Measurements from ENCODE around the gene DSTYK. TPM values are rescaled to one million over a fixed set of nuclear protein-coding genes. Genes with fewer than 3 reads are reported as not detected.

The DSTYK gene
- total RNA-seq, 4 donors from 2014 or later = 15.1 to 18.7 (median 16.2) TPM

DNA sequence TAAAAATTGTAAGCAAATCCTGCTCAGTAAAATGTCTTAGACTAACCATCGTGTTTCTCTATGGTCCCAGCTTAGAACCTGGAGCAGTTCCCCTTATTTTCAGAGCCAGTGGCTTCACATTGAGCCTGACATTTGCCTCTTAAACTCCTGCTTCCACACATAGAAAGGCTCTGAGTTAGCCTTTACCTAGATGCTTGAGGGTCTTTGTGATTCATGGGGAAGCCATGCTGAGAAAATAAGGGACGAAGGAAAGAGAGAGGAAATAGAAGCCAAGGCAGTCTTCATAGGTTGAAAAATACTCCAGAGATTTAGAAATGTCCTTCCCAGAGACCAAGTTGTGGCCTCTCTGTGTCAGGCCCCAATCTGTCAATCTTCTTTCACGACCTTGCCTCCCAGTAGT, 73.6 kb downstream of the DSTYK start:
- Histone ChIP-seq H3K36me3 (no peaks in the 10 kb centered on the region), H3K27me3 (no peaks in the 10 kb centered on the region), H3K4me3 (no peak overlapping the region), H3K27ac (no peak overlapping the region), H3K9me3 (no peaks in the 10 kb centered on the region), H3K4me1 (peaks cover 0 to 10% (median 3%) of the 10 kb centered on the region in 3 donors)
- TF ChIP-seq POLR2AphosphoS5 (IDR thresholded peaks at IDR 0.05) (no peak), POLR2A (IDR thresholded peaks at IDR 0.05) (no peak), EP300 (IDR thresholded peaks at IDR 0.05) (no peak)
- TF ChIP-seq, protein P1, sequence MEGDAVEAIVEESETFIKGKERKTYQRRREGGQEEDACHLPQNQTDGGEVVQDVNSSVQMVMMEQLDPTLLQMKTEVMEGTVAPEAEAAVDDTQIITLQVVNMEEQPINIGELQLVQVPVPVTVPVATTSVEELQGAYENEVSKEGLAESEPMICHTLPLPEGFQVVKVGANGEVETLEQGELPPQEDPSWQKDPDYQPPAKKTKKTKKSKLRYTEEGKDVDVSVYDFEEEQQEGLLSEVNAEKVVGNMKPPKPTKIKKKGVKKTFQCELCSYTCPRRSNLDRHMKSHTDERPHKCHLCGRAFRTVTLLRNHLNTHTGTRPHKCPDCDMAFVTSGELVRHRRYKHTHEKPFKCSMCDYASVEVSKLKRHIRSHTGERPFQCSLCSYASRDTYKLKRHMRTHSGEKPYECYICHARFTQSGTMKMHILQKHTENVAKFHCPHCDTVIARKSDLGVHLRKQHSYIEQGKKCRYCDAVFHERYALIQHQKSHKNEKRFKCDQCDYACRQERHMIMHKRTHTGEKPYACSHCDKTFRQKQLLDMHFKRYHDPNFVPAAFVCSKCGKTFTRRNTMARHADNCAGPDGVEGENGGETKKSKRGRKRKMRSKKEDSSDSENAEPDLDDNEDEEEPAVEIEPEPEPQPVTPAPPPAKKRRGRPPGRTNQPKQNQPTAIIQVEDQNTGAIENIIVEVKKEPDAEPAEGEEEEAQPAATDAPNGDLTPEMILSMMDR (IDR thresholded peaks at IDR 0.05) = no peak
- WGBS, 2 donors (ENCODE audit: low coverage in 1 of 2) = 63 to 68% methylated on average over 3 of the region's 3 CpGs
- ATAC-seq = no peak

DNA sequence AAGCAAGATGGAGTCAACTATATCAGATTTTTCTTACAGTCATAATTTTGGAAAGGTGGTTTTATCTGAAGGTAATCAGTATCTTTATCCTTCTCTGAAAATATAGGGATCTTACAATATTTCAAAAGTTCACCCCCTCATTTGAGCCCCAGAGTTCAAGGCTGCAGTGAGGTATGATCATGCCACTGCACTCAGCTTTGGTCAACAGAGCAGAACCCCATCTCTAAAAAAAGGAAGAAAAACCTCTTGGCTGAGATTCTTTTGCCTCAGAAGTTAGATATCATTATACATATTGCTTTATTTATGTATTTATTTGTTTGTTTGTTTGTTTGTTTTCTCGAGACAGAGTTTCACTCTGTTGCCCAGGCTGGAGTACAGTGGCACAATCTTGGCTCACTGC, 78.2 kb downstream of the DSTYK start:
- Histone ChIP-seq H3K4me3 (no peak overlapping the region), H3K27ac (no peak overlapping the region), H3K27me3 (peaks cover 3% of the 10 kb centered on the region), H3K36me3 (no peaks in the 10 kb centered on the region), H3K9me3 (no peaks in the 10 kb centered on the region), H3K4me1 (no peaks in the 10 kb centered on the region)
- no peak for ATAC-seq
- WGBS, 2 donors (ENCODE audit: low coverage in 1 of 2) = 55% methylated on average over 1 of the region's 1 CpG; no CpG with 5 or more reads in 1 of the 2 donors
- TF ChIP-seq POLR2A (IDR thresholded peaks at IDR 0.05) (no peak), POLR2AphosphoS5 (IDR thresholded peaks at IDR 0.05) (no peak)

DNA sequence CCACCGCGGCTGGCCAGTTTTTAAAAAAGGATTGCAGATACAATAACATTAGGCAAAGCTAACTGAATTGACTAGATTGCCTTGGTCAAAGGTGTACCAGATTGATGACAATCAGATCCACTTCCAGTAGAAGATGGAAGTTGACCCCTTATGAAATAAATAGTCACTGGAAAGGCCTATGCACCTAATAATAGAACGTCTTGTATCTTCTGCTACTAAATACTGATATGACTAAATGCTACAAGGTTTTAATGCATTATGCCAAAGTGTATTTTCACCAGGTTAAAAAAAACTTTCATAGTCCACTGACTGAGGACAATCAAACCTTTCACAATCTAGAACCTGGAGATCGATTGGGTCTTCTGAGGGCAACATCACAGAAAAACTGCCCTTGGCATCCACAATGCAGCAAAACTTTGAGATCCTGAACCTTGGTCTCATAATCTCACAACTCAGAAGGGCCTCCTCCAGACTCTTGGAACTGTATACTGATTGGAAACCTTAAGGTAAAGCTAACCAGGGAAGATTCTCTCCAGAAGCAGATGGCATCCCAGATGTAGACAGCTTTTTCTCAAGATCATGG, 82.0 kb downstream of the DSTYK start:
- Histone ChIP-seq H3K27ac (no peak overlapping the region), H3K36me3 (no peaks in the 10 kb centered on the region), H3K9me3 (no peaks in the 10 kb centered on the region), H3K27me3 (peaks cover 3% of the 10 kb centered on the region), H3K4me3 (no peak overlapping the region), H3K4me1 (no peaks in the 10 kb centered on the region)
- TF ChIP-seq POLR2AphosphoS5 (IDR thresholded peaks at IDR 0.05) (no peak), EP300 (IDR thresholded peaks at IDR 0.05) (no peak), POLR2A (IDR thresholded peaks at IDR 0.05) (no peak)
- TF ChIP-seq, protein P1 (IDR thresholded peaks at IDR 0.05) = no peak
- 53 to 57% methylated on average over 2 of the region's 4 CpGs for WGBS, 2 donors (ENCODE audit: low coverage in 1 of 2)
- no peak for ATAC-seq

DNA sequence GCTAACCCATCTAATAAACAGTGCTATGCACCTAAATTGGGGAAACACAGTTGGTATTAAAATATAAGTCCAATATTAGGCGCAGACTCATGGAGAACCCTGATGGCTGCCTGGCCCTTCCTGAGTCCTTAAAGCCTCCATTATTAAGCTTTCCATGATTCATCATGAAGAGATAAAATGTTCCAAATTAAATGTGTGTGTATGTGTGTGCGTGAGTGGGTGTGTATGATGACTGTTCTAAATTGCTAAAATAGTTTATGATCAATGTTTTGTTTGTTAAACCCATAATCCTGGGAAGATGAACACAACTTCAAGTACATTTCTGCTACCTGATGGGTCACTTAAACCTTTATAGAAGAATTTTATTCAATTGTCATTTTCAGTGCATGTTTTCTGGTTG, 83.5 kb downstream of the DSTYK start:
- WGBS, 2 donors (ENCODE audit: low coverage in 1 of 2) = 81 to 100% methylated on average over 2 of the region's 2 CpGs
- no peaks in the 10 kb centered on the region for H3K9me3 ChIP-seq
- H3K27ac ChIP-seq = no peak overlapping the region
- H3K27me3 ChIP-seq = peaks cover 3% of the 10 kb centered on the region
- H3K4me3 ChIP-seq = no peak overlapping the region
- no peak for TF ChIP-seq POLR2A (IDR thresholded peaks at IDR 0.05)
- TF ChIP-seq POLR2AphosphoS5 (IDR thresholded peaks at IDR 0.05) = no peak
- TF ChIP-seq, protein P1 (IDR thresholded peaks at IDR 0.05) = no peak
- TF ChIP-seq EP300 (IDR thresholded peaks at IDR 0.05) = no peak
- peaks cover 0 to 1% (median 0%) of the 10 kb centered on the region in 3 donors for H3K4me1 ChIP-seq
- no peaks in the 10 kb centered on the region for H3K36me3 ChIP-seq
- no peak for ATAC-seq

DNA sequence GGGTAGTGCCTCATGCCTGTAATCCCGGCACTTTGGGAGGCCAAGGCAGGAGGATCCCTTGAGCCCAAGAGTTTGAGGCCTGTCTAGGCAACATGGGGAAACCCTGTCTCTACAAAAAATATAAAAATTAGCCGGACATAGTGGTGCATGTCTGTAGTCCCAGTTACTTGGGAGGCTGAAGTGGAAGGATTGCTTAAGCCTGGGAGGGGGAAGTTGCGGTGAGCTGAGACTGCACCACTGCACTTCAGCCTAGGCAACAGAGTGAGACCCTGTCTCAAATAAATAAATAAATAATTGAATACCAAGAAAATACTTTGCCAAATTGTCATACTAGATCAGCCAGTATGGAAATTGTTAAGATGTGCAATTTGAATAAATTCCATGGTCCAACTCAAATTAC, 83.9 kb downstream of the DSTYK start:
- Histone ChIP-seq H3K4me1 (peaks cover 0 to 5% (median 4%) of the 10 kb centered on the region in 3 donors), H3K36me3 (no peaks in the 10 kb centered on the region), H3K9me3 (no peaks in the 10 kb centered on the region), H3K4me3 (no peak overlapping the region), H3K27ac (no peak overlapping the region), H3K27me3 (peaks cover 3% of the 10 kb centered on the region)
- WGBS, 2 donors (ENCODE audit: low coverage in 1 of 2) = 89% methylated on average over 3 of the region's 3 CpGs
- no peak for TF ChIP-seq EP300 (IDR thresholded peaks at IDR 0.05)
- TF ChIP-seq POLR2AphosphoS5 (IDR thresholded peaks at IDR 0.05) = no peak
- no peak for ATAC-seq

DNA sequence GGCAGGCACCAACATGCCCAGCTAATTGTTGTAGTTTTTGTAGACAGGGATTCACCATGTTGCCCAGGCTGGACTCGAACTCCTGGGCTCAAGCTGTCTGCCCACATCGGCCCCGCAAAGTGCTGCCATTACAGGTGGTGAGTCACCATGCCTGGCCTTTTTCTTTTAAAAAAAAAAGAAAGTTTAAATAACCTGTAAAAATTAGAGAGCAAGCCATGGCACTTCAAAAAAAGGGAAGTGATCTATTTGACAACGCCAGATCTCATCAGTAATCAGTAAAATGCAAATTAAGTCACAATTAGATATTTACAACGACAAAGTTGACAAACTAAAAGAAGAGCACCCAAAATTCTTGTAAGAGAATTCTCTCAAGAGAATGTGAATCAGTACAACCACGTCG, 86.8 kb downstream of the DSTYK start:
- Histone ChIP-seq H3K27me3 (no peaks in the 10 kb centered on the region), H3K9me3 (no peaks in the 10 kb centered on the region), H3K36me3 (no peaks in the 10 kb centered on the region), H3K4me3 (no peak overlapping the region), H3K4me1 (peaks cover 14 to 24% (median 15%) of the 10 kb centered on the region in 3 donors), H3K27ac (no peak overlapping the region)
- no peak for ATAC-seq
- TF ChIP-seq, protein P1 (IDR thresholded peaks at IDR 0.05) = no peak
- TF ChIP-seq POLR2AphosphoS5 (IDR thresholded peaks at IDR 0.05) (no peak), EP300 (IDR thresholded peaks at IDR 0.05) (no peak), POLR2A (IDR thresholded peaks at IDR 0.05) (no peak)
- 68 to 75% methylated on average over 4 of the region's 7 CpGs for WGBS, 2 donors (ENCODE audit: low coverage in 1 of 2)
